Measurements from ENCODE around the gene DPH1.
"Not testable (repeated sequence)": the region's sequence is repeated elsewhere in the genome, so short reads cannot be mapped to it uniquely, and the experiment has no call there.

DPH1 gene

DNA sequence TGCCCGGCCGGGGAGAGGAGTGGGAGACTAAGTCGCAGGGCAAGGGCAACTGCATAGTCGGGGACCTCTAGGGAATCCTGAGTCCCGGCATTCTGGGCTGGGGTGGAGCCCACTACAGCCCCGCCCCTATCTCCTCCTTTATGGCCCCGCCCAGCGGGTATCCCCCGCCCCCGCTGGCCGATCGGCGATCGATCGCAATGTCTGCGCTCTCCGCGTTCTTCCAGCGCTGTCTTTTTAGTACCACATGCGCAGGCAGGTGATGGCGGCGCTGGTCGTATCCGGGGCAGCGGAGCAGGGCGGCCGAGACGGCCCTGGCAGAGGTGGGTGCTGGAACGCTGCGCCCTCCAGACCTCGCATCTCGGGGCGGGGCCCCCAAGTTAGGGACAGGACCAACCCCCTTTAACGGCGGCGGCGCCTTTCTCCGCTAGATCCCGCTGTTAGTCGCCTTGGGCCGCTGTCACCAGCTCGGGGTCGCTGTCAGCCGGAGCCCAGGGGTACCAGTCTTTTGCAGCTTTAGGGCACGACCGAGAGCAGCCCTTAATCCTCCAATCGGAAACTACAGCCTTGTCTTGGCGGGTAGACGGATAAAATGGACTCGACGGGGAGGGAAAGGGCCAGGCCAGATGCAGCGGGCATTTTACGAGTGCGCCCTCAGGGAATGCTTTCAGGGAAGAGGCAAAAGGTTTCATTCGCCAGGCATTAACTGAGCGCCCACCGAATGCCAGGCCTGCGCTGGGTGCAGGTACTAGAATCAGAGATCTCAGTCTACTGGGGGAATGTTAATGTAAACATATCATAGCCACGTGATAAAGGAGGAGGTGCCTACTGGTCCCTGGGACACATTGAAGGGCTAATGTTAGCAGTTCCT, at the start of gene DPH1:
Gene DPH1, plus strand, starts transcription at position 243 of the 868 bp plus-strand sequence. Its CDS starts 17 bp downstream, at position 260.
- TF ChIP-seq, protein P1, sequence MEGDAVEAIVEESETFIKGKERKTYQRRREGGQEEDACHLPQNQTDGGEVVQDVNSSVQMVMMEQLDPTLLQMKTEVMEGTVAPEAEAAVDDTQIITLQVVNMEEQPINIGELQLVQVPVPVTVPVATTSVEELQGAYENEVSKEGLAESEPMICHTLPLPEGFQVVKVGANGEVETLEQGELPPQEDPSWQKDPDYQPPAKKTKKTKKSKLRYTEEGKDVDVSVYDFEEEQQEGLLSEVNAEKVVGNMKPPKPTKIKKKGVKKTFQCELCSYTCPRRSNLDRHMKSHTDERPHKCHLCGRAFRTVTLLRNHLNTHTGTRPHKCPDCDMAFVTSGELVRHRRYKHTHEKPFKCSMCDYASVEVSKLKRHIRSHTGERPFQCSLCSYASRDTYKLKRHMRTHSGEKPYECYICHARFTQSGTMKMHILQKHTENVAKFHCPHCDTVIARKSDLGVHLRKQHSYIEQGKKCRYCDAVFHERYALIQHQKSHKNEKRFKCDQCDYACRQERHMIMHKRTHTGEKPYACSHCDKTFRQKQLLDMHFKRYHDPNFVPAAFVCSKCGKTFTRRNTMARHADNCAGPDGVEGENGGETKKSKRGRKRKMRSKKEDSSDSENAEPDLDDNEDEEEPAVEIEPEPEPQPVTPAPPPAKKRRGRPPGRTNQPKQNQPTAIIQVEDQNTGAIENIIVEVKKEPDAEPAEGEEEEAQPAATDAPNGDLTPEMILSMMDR (IDR thresholded peaks at IDR 0.05; ENCODE audit: low read depth, low read length, poor library complexity, severe bottlenecking), result no peak
- no peak for TF ChIP-seq EZH2phosphoT487 (IDR thresholded peaks at IDR 0.05; ENCODE audit: borderline replicate concordance, low read length)
- H3K27ac ChIP-seq (ENCODE audit: low read depth, low read length), result peak within 1 kb of the TSS; percentile 49
- peaks cover 30% of the 10 kb centered on the region for H3K4me1 ChIP-seq (ENCODE audit: control insufficient read depth, low read length)
- H3K79me2 ChIP-seq (ENCODE audit: control insufficient read depth, low read length), result peaks cover 19% of the 10 kb centered on the region
- peaks cover 7% of the 10 kb centered on the region; the same call in 1 of the 2 replicates for H3K36me3 ChIP-seq (ENCODE audit: control insufficient read depth, low read length)
- peak within 1 kb of the TSS; percentile 88 for H3K4me3 ChIP-seq (ENCODE audit: low read length)
- H3F3A ChIP-seq (ENCODE audit: control insufficient read depth, insufficient read depth), result no peaks in the 10 kb centered on the region
- peak within 1 kb of the TSS; percentile 78 for H3K4me2 ChIP-seq (ENCODE audit: low read length)
- no peaks in the 10 kb centered on the region for H3K9me3 ChIP-seq (ENCODE audit: control insufficient read depth, insufficient read depth, low read length)
- peaks cover 23% of the 10 kb centered on the region for H3K27me3 ChIP-seq (ENCODE audit: control insufficient read depth, low read length)
- H3K9me2 ChIP-seq (replicated peaks; ENCODE audit: control insufficient read depth, low read length), result no peaks in the 10 kb centered on the region
- no peaks in the 10 kb centered on the region for H4K20me1 ChIP-seq (ENCODE audit: control insufficient read depth, insufficient read depth, low read depth, low read length)

DNA sequence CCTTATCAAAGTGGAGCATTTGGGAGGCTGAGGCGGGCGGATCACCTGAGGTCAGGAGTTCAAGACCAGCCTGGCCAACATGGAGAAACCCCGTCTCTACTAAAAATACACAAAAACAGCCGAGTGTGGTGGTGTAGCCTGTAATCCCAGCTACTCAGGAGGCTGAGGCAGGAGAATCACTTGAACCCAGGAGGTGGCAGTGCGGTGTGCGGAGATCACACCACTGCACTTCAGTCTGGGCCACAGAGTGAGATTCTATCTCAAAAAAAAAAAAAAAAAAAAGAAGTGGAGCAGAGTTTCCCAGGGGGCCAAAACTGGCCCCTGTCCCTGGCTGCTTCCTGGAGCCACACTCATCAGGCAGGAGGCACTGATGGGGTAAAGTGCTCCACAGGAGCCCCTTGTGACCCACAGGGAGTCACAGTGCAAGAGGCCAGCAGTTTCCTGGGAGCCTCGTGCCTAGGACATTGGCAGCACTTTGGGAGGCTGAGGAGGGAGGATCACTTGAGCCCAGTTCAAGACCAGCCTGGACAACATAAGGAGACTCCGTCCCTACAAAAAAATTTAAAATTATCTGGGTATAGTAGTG, 49.2 kb upstream of the DPH1 start:
- Histone ChIP-seq H3K79me2 (ENCODE audit: control insufficient read depth, low read length) (no peaks in the 10 kb centered on the region), H3K27ac (ENCODE audit: low read depth, low read length) (no peak overlapping the region), H4K20me1 (ENCODE audit: control insufficient read depth, insufficient read depth, low read depth, low read length) (no peaks in the 10 kb centered on the region), H3F3A (ENCODE audit: control insufficient read depth, insufficient read depth) (no peaks in the 10 kb centered on the region), H3K27me3 (ENCODE audit: control insufficient read depth, low read length) (peaks cover 17% of the 10 kb centered on the region; the same call in 1 of the 2 replicates), H3K9me2 (replicated peaks; ENCODE audit: control insufficient read depth, low read length) (no peaks in the 10 kb centered on the region), H3K4me3 (ENCODE audit: low read length) (no peak overlapping the region), H3K4me1 (ENCODE audit: control insufficient read depth, low read length) (no peaks in the 10 kb centered on the region), H3K36me3 (ENCODE audit: control insufficient read depth, low read length) (no peaks in the 10 kb centered on the region), H3K9me3 (ENCODE audit: control insufficient read depth, insufficient read depth, low read length) (no peaks in the 10 kb centered on the region), H3K4me2 (ENCODE audit: low read length) (no peak overlapping the region)
- TF ChIP-seq, protein P1 (IDR thresholded peaks at IDR 0.05; ENCODE audit: low read depth, low read length, poor library complexity, severe bottlenecking), result no peak
- no peak for TF ChIP-seq EZH2phosphoT487 (IDR thresholded peaks at IDR 0.05; ENCODE audit: borderline replicate concordance, low read length)

DNA sequence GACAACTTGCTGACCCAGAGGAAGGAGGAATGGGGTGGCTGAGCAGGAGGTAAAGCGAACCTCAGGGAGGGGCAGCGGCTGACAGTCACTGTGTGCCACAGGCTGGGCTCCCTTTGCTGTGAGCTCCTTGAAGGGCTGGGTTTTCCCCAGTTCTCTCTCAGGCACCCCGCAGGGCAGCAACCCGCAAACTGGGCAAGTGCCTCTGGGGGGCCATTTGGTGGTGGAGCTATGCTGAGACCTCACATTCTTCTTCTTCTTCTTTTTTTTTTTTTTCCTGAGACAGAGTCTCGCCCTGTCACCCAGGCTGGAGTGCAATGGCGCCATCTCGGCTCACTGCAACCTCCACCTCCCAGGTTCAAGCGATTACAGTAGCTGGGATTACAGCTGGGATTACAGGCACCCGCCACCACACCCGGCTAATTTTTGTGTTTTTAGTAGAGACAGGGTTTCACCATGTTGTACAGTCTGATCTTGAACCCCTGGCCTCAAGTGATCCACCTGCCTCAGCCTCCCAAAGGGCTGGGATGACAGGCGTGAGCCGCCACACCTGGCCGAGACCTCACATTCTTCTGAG, 47.1 kb upstream of the DPH1 start:
- not testable (repeated sequence) for H3F3A ChIP-seq (ENCODE audit: control insufficient read depth, insufficient read depth); H3K4me3 ChIP-seq (ENCODE audit: low read length); H3K4me2 ChIP-seq (ENCODE audit: low read length); H3K79me2 ChIP-seq (ENCODE audit: control insufficient read depth, low read length); H4K20me1 ChIP-seq (ENCODE audit: control insufficient read depth, insufficient read depth, low read depth, low read length); H3K36me3 ChIP-seq (ENCODE audit: control insufficient read depth, low read length); H3K9me3 ChIP-seq (ENCODE audit: control insufficient read depth, insufficient read depth, low read length); H3K27ac ChIP-seq (ENCODE audit: low read depth, low read length); H3K27me3 ChIP-seq (ENCODE audit: control insufficient read depth, low read length); H3K4me1 ChIP-seq (ENCODE audit: control insufficient read depth, low read length); H3K9me2 ChIP-seq (replicated peaks; ENCODE audit: control insufficient read depth, low read length)

DNA sequence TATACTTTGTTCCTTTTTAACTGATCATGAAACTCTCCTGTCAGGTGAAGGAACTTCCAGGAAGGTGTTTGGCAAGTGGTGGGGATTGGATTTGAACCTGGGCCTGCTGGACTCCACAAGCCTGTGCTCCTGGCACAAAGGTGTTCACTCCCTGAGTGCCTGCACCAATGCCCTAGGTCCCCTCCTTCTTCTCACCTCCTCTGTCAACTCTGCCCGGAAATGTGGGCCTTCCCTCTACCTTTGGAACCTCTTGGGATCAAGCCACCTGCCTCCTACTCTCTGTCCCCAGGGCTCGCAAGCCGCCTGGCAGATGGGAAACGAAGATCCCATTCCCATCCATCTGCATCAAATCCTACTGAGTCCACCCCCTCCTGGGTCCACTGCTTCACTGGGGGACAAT, 44.9 kb upstream of the DPH1 start:
- Histone ChIP-seq H3K9me3 (ENCODE audit: control insufficient read depth, insufficient read depth, low read length) (no peaks in the 10 kb centered on the region), H3K27ac (ENCODE audit: low read depth, low read length) (no peak overlapping the region), H3K36me3 (ENCODE audit: control insufficient read depth, low read length) (no peaks in the 10 kb centered on the region), H3K27me3 (ENCODE audit: control insufficient read depth, low read length) (no peaks in the 10 kb centered on the region; the same call in 1 of the 2 replicates), H4K20me1 (ENCODE audit: control insufficient read depth, insufficient read depth, low read depth, low read length) (no peaks in the 10 kb centered on the region), H3K79me2 (ENCODE audit: control insufficient read depth, low read length) (no peaks in the 10 kb centered on the region), H3K4me1 (ENCODE audit: control insufficient read depth, low read length) (no peaks in the 10 kb centered on the region), H3K9me2 (replicated peaks; ENCODE audit: control insufficient read depth, low read length) (no peaks in the 10 kb centered on the region), H3F3A (ENCODE audit: control insufficient read depth, insufficient read depth) (no peaks in the 10 kb centered on the region), H3K4me2 (ENCODE audit: low read length) (no peak overlapping the region), H3K4me3 (ENCODE audit: low read length) (no peak overlapping the region)
- TF ChIP-seq, protein P1 (IDR thresholded peaks at IDR 0.05; ENCODE audit: low read depth, low read length, poor library complexity, severe bottlenecking), result no peak
- TF ChIP-seq EZH2phosphoT487 (IDR thresholded peaks at IDR 0.05; ENCODE audit: borderline replicate concordance, low read length), result no peak

Data from DOHH2 (cell line).